Activated T-helper 2 cell treated with anti-CD3 and anti-CD28 coated beads, Interferon-gamma antibody, Interleukin-2, Interleukin-4, amounts not matched to agents 10 μg/mL and 5 μg/mL and 100 μg/mL, durations not matched to agents 14 hours and 24 hours and 36 hours (primary cell): ENCODE data around the gene ITGB7. TPM values are rescaled to one million over a fixed set of nuclear protein-coding genes. Genes with fewer than 3 reads are reported as not detected.
A peak's percentile ranks its signal among the peaks of the same experiment; 100 is the strongest.
"Not testable (repeated sequence)": the region's sequence is repeated elsewhere in the genome, so short reads cannot be mapped to it uniquely, and the experiment has no call there.

Source experiments
- DNase-seq: peaks from one replicate; pipeline ENCODE4 v3.0.0; 2021; ENCODE audit warnings: low spot score
- H3K27ac Mint-ChIP-seq: one replicate; pipeline ENCODE4 v1.8.0; 2021; ENCODE audit warnings: mixed read lengths
- H3K27me3 Mint-ChIP-seq: one replicate; pipeline ENCODE4 v1.8.0; 2021; ENCODE audit warnings: low read depth, mixed read lengths
- H3K36me3 Mint-ChIP-seq: one replicate; pipeline ENCODE4 v1.8.0; 2021; ENCODE audit warnings: low read depth, mixed read lengths
- H3K4me1 Mint-ChIP-seq: one replicate; pipeline ENCODE4 v1.8.0; 2021; ENCODE audit warnings: low read depth, mixed read lengths
- H3K4me3 Mint-ChIP-seq: one replicate; pipeline ENCODE4 v1.8.0; 2021; ENCODE audit warnings: low read depth, mild to moderate bottlenecking, moderate library complexity, mixed read lengths
- H3K9me3 Mint-ChIP-seq: one replicate; pipeline ENCODE4 v1.8.0; 2021; ENCODE audit warnings: mixed read lengths
- intact Hi-C: fragments of 100-400 bp; cut with micrococcal nuclease; formaldehyde crosslinking; loops from one replicate; pipeline ENCODE4 v1.15.1; 2023
- total RNA-seq: library from RNA; stranded (reverse); gene quantifications from 2 replicates; pipeline ENCODE4 v1.2.3, GENCODE V29; 2022

Gene ITGB7
- total RNA-seq, 1 donor from 2014 or later = 208 TPM

DNA sequence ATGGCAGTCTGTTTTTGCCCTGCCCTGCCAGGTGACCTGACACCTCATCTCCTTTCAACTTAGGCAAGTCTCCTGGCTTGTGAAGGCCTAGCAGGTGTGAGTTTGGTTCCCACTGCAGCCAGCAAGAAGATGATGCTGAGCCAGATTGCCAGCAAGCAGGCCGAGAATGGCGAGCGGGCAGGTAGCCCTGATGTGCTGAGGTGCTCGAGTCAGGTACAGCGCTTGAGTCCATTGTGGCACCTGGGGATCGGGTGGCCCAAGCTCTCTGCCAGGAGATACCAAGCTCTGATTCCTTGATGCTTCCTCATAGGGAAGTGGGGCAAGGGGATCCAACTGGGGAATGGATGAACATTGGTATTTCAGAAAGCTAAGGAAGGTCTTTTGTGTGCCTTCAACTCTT is 22.2 kb downstream of the ITGB7 start:
- intact Hi-C loops = loop anchor here (5.0 kb wide), 1 partner anchor 178 kb away; the partner anchor contains the start of gene EIF4B
- Mint-ChIP-seq H3K36me3 (peaks cover 83% of the 10 kb centered on the region), H3K9me3 (no peaks in the 10 kb centered on the region), H3K27me3 (no peaks in the 10 kb centered on the region), H3K4me3 (no peak overlapping the region), H3K27ac (no peak overlapping the region), H3K4me1 (peaks cover 28% of the 10 kb centered on the region)
- DNase-seq = no peak

- Mint-ChIP-seq H3K27me3 (no peaks in the 10 kb centered on the region), H3K4me3 (peak overlapping the region; percentile 91), H3K4me1 (peaks cover 36% of the 10 kb centered on the region), H3K27ac (no peak overlapping the region), H3K36me3 (peaks cover 66% of the 10 kb centered on the region), H3K9me3 (no peaks in the 10 kb centered on the region)
- intact Hi-C loops = loop anchor here (5.0 kb wide), 1 partner anchor 176 kb away; the partner anchor contains the start of gene EIF4B
- no peak for DNase-seq
These were observed 24.1 kb downstream of the ITGB7 start for GRCh38 chr12:53182903-53183302.

DNA sequence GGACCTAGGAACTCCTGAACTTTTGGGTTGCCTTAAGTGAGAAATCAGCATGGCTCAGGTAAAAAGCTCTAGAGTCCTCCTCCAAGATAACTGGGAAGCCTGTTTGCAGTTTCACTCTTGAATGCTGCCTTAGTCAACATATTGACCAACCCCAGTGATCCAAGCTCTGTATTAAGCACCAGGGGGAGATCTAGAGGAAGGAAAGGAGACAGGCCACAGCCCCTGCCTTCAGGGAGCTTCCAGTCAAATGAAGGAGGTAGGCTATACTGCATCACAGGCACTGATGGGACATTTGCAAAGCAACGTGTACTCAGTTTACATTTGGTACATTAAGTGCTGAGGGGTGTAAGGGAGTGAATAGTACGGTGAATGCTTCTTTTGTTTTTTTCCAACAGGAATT is 25.1 kb downstream of the ITGB7 start:
- Mint-ChIP-seq H3K27ac (peak overlapping the region; percentile 84), H3K27me3 (no peaks in the 10 kb centered on the region), H3K4me1 (peaks cover 36% of the 10 kb centered on the region), H3K9me3 (no peaks in the 10 kb centered on the region), H3K4me3 (peak overlapping the region; percentile 91), H3K36me3 (peaks cover 56% of the 10 kb centered on the region)
- DNase-seq = no peak
- intact Hi-C loops = loop anchor here (2.0 to 5.0 kb wide), 2 partner anchors 19 to 175 kb away; partner anchors contain the start of gene EIF4B

DNA sequence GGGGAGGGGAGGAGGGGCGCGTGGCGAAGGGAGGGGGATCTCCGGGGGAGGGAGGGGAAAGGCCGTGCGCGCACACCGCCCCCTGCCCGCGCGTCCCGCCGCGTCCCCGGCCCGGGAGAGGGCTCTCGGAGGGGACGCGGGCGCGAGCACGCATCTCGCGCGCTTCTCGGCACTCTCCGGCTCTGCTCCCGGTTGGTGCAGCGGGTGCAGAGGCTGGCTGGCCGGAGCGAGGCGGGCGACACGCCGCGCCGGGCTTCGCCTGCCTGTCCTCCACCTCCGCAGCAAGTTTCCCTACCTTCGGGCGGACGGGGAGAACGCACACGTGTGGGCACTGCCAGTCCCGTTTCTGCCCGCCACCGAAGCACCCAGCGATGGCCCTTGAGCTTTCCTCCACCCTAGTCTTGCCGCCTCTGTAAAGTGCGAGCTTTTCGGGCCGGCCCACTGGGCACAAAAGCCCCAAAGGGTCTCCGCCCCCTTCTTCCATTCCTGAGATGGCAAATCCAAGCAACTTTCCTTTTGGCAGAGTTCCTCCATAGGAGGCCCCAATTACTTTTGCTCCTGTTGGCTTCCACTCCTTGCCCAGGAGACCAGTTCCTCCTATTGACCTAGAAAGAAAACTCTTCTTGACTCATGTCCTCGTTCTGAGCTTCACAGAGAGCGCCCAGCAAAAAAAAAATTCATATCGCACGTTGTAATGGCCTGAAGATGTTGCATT is 26.0 kb downstream of the ITGB7 start:
- H3K4me3 Mint-ChIP-seq = peak overlapping the region; percentile 91
- no peaks in the 10 kb centered on the region for H3K9me3 Mint-ChIP-seq
- DNase-seq = peak; percentile 71
- peak overlapping the region; percentile 84 for H3K27ac Mint-ChIP-seq
- intact Hi-C loops = loop anchor here (1.0 to 5.0 kb wide), 5 partner anchors 20 to 174 kb away; partner anchors contain the start of genes EIF4B and MYG1
- H3K27me3 Mint-ChIP-seq = no peaks in the 10 kb centered on the region
- H3K36me3 Mint-ChIP-seq = peaks cover 47% of the 10 kb centered on the region
- H3K4me1 Mint-ChIP-seq = peaks cover 36% of the 10 kb centered on the region

DNA sequence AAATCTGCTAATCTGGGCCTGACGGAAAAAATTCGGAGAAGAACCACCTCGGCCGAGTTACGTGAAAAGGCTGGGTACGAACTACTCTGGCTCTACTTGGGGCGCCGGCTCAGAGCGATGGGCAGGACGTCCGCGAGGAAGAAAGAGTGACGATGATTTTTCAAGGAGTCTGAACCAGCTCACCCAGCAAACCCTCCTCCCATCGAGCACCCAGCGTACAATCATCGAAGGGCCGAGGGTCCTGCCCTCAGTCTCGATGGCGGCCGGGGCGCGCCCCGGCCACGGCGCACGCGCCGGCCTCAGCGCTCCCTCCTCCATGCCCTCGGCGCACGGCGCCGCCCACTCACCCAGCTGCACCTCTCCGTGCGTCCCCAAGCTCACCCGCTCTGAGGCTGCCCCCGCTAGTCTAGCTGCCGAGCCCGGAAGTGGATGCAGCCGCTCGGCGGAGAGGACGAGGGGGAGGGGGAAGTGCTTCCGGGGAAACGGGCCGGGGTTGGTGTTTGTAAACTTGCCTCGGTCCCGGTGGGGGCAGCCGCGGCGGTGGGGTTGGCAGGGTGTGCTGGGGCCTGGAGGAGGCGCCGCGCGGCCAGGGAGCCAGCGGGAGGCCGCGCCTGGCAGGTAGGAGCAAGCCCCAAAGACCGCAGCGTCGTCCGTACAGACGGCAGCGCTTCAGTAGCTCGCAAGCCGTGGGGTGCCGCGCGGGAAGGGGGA is 26.7 kb downstream of the ITGB7 start, which contains the start of the genes CSAD and ZNF740:
CSAD (minus strand) TSS at position 706 of the 711 bp plus-strand sequence. CDS start 7,455 bp downstream, outside the sequence.
ZNF740 (plus strand) TSS at position 503 of the 711 bp plus-strand sequence. CDS start 1,262 bp downstream, outside the sequence.
- H3K9me3 Mint-ChIP-seq = no peaks in the 10 kb centered on the region
- H3K27me3 Mint-ChIP-seq = no peaks in the 10 kb centered on the region
- peak; percentile 97 for DNase-seq
- peak within 1 kb of the TSS; percentile 91 for H3K4me3 Mint-ChIP-seq
- peak within 1 kb of the TSS; percentile 94 for H3K27ac Mint-ChIP-seq
- H3K36me3 Mint-ChIP-seq = peaks cover 40% of the 10 kb centered on the region
- H3K4me1 Mint-ChIP-seq = peaks cover 40% of the 10 kb centered on the region
- intact Hi-C loops = loop anchor here (1.0 to 5.0 kb wide), 5 partner anchors 20 to 173 kb away; partner anchors contain the start of genes EIF4B and MYG1

DNA sequence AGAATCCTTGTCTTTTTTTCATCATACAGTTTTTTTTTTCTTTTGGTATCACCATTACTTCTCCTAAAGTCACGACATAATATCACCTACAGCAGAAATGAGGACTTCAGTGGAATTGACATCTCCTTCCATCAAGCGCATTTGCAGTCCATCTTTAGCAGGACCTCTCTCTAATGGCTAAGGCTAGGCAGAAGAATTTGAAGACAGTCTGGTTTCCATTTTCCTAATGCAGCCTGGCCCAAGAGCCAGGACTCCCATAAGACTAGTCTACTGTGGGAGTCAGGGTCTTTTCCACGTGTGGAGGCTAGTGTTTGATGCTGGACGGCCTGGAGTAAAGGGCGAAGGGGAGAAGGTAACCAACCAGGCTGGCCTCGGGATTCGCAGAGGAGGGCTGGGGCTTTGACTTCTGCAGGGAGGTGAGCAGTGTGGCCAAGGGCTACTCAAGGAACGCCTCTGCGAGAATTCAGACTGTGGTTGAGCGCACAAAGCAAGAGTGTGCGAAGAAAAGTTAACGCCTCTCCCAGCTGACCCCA is 27.3 kb downstream of the ITGB7 start:
- peaks cover 42% of the 10 kb centered on the region for H3K4me1 Mint-ChIP-seq
- H3K27me3 Mint-ChIP-seq = no peaks in the 10 kb centered on the region
- no peak for DNase-seq
- no peaks in the 10 kb centered on the region for H3K9me3 Mint-ChIP-seq
- H3K27ac Mint-ChIP-seq = peak overlapping the region; percentile 94
- peaks cover 34% of the 10 kb centered on the region for H3K36me3 Mint-ChIP-seq
- H3K4me3 Mint-ChIP-seq = peak overlapping the region; percentile 84
- intact Hi-C loops = loop anchor here (1.0 to 5.0 kb wide), 5 partner anchors 21 to 172 kb away; partner anchors contain the start of genes EIF4B and MYG1

DNA sequence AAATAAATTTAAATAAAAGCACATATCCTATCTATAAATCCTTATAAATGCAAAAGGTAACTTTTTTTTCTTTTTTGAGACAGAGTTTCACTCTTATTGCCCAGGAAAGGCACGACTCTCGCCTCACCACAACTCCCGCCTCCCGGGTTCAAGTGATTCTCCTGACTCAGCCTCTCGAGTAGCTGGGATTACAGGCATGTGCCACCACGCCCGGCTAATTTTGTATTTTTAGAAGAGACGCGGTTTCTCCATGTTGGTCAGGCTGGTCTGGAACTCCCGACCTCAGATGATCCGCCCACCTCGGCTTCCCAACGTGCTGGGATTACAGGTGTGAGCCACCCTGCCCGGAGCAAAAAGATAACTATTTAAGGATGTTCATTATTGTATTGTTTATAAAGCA is 28.2 kb downstream of the ITGB7 start:
- peak overlapping the region; percentile 84 for H3K4me3 Mint-ChIP-seq
- H3K9me3 Mint-ChIP-seq, intact Hi-C loops, H3K27me3 Mint-ChIP-seq, DNase-seq, H3K27ac Mint-ChIP-seq: not testable (repeated sequence)
- H3K36me3 Mint-ChIP-seq = peaks cover 26% of the 10 kb centered on the region
- peaks cover 39% of the 10 kb centered on the region for H3K4me1 Mint-ChIP-seq

DNA sequence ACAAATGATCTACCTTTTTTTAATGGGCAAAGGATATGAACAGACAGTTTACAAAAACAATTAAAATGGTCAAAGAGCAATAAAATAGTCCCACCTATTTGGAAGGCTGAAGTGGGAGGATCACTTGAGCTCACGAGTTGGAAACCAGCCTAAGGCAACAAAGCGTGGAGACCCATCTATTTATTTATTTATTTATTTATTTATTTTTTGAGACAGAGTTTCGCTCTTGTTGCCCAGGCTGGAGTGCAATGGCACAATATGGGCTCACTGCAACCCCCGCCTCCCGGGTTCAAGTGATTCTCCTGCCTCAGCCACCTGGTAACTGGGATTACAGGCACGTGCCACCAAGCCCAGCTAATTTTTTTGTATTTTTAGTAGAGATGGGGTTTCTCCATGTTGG is 29.6 kb downstream of the ITGB7 start:
- DNase-seq, intact Hi-C loops: not testable (repeated sequence)

DNA sequence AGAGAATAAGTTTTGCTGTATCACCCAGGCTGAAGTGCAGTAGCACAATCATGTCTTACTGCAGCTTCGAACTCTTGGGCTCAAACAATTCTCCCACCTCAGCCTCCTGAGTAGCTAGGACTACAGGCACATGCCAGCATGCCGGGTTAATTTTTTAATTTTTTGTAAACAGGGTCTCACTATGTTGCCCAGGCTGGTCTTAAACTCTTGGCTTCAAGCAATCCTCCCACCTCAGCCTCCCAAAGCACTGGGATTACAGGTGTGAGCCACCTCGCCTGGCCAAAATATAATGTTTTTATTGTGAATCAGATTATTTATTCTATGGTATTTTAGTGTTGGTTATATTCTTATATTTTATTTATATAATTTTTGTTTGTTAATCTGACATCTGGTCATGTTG is 30.3 kb downstream of the ITGB7 start:
- Mint-ChIP-seq H3K27me3 (no peaks in the 10 kb centered on the region), H3K4me1 (peaks cover 23% of the 10 kb centered on the region), H3K4me3 (no peak overlapping the region), H3K9me3 (no peaks in the 10 kb centered on the region), H3K36me3 (peaks cover 6% of the 10 kb centered on the region), H3K27ac (no peak overlapping the region)
- intact Hi-C loops = no loop called here
- DNase-seq = no peak

More for the DNA sequence above, 29.6 kb downstream of the ITGB7 start:
- not testable (repeated sequence) for H3K9me3 Mint-ChIP-seq, H3K4me3 Mint-ChIP-seq, H3K27ac Mint-ChIP-seq, H3K27me3 Mint-ChIP-seq
- Mint-ChIP-seq H3K36me3 (peaks cover 13% of the 10 kb centered on the region), H3K4me1 (peaks cover 30% of the 10 kb centered on the region)

GRCh38 chr12:53174881-53175491 is 32.1 kb downstream of the ITGB7 start:
- Mint-ChIP-seq H3K27me3 (no peaks in the 10 kb centered on the region), H3K27ac (no peak overlapping the region), H3K36me3 (no peaks in the 10 kb centered on the region), H3K9me3 (no peaks in the 10 kb centered on the region), H3K4me1 (peaks cover 18% of the 10 kb centered on the region), H3K4me3 (no peak overlapping the region)
- intact Hi-C loops = no loop called here
- DNase-seq = no peak

GRCh38 chr12:53173085-53173715 is 33.9 kb downstream of the ITGB7 start:
- Mint-ChIP-seq H3K36me3 (no peaks in the 10 kb centered on the region), H3K27ac (no peak overlapping the region), H3K4me3 (no peak overlapping the region), H3K9me3 (no peaks in the 10 kb centered on the region), H3K4me1 (peaks cover 10% of the 10 kb centered on the region), H3K27me3 (no peaks in the 10 kb centered on the region)
- DNase-seq = no peak
- intact Hi-C loops = no loop called here

- Mint-ChIP-seq H3K27me3 (no peaks in the 10 kb centered on the region), H3K36me3 (no peaks in the 10 kb centered on the region), H3K4me1 (peaks cover 10% of the 10 kb centered on the region), H3K4me3 (no peak overlapping the region), H3K27ac (no peak overlapping the region), H3K9me3 (no peaks in the 10 kb centered on the region)
- DNase-seq = no peak
- intact Hi-C loops = no loop called here
These were observed 34.7 kb downstream of the ITGB7 start for GRCh38 chr12:53172352-53172751.
